ENCODE data around the gene CORO1C.

The CORO1C gene

DNA sequence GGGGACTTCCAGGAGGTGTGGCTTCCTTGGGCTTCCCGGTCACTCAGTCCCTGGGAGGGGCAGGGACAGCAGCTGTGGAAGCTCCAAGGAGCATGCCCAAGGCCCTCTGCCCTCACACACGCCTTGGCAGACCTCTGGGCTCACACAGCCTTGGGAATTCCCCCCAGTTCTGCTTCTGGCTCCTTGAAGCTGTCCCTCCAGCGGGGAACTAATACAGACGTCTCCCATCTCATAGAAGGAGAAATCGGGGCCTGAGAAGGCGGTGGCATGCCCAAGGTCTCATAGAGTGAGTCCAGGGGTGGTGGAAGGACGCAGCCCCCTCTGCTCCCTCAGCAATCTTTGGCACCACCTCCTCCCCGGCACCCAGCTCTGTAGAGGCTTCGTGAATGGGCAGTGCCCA, 117.8 kb downstream of the CORO1C start:
- DNase-seq, result no peak

DNA sequence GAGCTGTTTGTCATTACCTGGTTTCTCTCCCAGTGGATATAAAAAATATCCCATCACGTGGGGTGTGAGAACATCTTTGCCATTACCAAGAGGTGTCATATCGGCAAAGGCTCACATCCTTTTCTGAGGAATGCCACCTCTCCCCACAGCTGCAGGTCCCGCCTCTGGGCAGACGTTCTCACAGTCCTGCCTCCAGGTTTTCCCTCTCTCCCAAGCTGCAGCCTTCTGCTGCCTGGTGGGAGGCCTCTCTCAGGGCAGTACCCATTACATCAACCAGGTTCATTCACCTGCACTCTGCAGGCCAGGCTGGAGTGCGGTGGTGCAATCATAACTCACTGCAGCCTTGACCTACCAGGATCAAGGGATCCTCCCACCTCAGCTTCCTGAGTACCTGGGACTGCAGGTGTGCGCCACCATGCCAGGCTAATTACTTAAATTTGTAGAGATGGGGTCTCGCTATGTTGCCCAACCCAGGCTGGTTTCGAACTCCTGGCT, 118.5 kb downstream of the CORO1C start:
- DNase-seq, result no peak

DNA sequence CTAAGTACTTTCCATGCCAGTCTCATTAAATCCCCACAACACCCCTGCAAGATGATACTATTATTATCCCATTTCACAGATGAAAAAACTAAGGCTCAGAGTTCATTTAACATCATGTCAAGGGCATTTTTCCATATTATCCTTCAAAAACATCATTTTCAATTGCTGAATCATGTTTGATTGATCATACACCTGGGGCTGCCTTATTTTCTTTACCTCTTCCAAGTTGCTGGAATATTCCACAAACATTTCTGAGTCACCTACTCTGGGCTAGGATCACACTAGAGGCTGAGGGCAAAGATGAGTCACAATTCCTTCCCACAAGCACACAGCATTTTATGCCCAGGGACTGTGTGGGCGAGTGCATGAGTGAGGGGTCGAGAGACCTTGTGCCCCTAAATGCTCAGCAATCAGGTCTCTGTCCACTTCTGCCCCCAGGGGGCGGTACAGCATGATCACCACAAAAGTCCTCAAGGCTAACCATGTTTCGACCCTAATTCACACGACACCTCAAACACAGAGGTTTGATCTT, 119.4 kb downstream of the CORO1C start:
- DNase-seq, result peak in 1 of 2 experiments; percentile 23

- DNase-seq, result no peak
Measured at GRCh38 chr12:108610856-108611605, 120.3 kb downstream of the CORO1C start.

- no peak for DNase-seq
Measured at GRCh38 chr12:108610336-108610815, 120.9 kb downstream of the CORO1C start.

GRCh38 chr12:108609537-108610335, 121.6 kb downstream of the CORO1C start:
- no peak for DNase-seq

- no peak for DNase-seq
Measured at GRCh38 chr12:108608616-108609015, 122.7 kb downstream of the CORO1C start.

DNA sequence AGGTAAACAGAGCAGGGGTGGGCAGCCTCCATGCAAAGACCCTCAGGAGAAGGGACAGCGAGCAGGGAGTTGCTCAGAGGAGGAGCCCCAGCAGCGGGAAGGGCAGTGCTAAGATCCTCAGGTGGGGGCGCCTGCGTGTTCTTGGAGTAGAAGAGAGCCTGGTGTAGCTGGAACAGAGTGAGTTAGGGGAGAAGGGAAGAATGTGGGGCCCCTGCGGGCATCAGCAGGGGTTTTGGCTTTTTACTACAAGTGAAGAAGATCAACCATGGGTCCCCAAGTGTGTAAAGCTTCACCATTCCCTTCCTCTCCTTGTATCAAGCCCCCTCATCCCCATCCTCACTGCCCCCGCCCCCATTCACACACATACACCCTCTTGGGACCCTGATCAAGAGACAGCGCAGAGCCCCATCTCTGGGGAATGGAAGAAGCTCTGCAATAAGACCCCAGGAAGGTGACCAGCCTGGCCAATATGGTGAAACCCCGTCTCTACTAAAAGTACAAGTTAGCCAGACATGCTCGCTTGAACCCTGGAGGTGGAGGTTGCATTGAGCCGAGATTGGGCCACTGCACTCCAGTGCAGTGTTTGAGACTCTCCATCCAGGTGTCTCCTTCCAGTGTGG, 123.2 kb downstream of the CORO1C start:
- DNase-seq, result no peak

DNA sequence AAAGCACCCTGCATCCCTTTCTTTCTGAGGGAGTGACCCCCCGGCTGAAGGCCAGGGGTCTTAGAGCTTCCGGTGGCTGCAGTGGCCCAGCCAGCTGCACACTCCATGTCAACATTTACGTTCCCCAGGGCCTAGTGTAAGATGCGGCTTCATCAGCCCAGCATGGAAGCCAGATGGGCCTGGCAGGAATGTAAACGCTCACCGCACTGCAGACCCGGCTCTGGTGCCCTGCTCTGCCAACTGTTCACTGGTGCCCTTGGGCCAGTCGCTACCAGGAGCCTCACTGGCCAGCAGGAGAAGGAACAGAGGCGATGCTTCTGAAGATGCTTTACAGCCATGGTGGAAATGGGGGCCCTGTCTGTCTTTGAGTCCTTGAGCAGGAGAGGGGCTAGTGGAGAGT, 124.8 kb downstream of the CORO1C start:
- DNase-seq, result no peak

DNA sequence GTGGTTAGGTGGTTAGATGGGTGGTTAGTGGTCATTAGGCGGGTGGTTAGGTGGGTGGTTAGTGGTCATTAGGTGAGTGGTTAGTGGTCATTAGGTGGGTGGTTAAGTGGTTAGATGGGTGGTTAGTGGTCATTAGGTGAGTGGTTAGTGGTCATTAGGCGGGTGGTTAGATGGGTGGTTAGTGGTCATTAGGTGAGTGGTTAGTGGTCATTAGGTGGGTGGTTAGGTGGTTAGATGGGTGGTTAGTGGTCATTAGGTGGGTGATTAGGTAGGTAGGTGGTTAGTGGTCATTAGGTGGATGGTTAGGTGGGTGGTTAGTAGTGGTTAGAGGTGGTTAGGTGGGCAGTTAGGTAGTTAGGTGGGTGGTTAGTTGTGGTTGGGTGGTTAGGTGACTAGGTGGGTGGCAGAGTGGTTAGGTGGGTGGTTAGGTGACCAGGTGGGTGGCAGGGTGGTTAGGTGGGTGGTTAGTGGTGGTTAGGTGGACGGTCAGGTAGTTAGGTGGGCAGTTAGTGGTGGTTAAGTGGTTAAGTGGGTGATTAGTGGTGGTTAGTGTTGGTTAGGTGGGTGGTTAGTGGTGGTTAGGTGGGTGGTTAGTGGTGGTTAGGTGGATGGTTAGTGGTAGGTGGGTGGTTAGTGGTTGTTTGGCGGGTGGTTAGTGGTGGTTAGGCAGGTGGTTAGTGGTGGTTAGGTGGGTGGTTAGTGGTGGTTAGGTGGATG, 125.5 kb downstream of the CORO1C start:
- DNase-seq, result no peak

GRCh38 chr12:108605000-108605689, 126.2 kb downstream of the CORO1C start:
- no peak for DNase-seq

DNA sequence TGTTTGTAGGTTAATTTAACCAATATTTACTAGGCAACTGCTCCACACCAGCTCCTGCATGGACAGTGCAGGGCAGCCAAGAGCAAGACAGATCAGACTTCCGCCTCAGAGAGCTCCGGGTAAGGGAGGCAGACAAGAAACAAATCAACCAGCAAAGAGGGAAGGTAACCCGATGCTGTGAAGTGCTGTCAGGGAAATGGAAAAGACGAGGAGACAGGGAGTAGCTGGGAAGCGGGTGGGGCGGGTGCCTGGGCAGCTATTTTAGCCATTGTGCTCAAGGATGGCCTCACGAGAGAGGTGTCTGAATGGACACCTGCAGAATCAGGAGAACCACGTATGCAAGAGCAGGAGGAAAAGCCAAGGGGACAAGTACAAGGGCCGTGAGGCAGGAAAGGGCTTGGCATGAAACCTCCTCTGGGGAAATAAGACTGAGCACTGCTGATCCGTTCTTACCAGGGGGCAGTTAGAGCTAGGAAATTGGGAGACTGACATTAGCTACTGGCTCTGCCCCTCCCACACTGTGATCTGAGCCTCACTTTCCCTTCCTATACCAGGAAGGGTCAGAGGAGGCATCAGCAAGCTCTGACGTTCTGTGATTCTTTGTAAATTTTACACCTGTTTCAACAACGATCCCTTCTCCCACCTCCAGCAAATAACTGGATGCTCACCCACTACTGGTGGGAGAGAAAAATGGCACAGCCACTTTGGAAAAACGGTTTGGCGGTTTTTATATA, 126.9 kb downstream of the CORO1C start:
- no peak for DNase-seq

- no peak for DNase-seq
Measured at GRCh38 chr12:108603743-108604142, 127.6 kb downstream of the CORO1C start.

- no peak for DNase-seq
Measured at GRCh38 chr12:108602976-108603704, 128.2 kb downstream of the CORO1C start.

- DNase-seq, result no peak
Measured at GRCh38 chr12:108602209-108602705, 129.1 kb downstream of the CORO1C start.

DNA sequence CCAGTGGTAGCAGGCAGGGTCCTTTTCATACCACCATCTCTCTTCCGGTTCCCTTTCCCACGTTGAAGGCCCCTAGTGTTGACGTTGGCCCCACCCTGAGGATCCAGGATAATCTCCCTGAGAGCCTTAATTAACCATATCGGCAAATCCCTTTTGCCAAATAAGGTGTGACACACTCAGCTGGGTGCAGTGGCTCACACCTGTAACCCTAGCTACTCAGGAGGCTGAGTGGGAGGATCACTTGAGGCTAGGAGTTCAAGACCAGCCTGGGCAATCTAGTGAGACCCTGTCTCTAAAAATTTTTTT, 130.7 kb downstream of the CORO1C start:
- no peak for DNase-seq

GRCh38 chr12:108599948-108600701, 131.2 kb downstream of the CORO1C start:
- DNase-seq, result no peak

- no peak for DNase-seq
Measured at GRCh38 chr12:108599541-108599940, 131.8 kb downstream of the CORO1C start.

- DNase-seq, result no peak
Measured at GRCh38 chr12:108598553-108599250, 132.6 kb downstream of the CORO1C start.
